GF-D8 (cell line): ENCODE data around the gene PIK3R6.

Experiments used
- DNase-seq: peaks from one replicate; lab custom pipeline; 2025; lab: John Stamatoyannopoulos, UW

PIK3R6 gene

DNA sequence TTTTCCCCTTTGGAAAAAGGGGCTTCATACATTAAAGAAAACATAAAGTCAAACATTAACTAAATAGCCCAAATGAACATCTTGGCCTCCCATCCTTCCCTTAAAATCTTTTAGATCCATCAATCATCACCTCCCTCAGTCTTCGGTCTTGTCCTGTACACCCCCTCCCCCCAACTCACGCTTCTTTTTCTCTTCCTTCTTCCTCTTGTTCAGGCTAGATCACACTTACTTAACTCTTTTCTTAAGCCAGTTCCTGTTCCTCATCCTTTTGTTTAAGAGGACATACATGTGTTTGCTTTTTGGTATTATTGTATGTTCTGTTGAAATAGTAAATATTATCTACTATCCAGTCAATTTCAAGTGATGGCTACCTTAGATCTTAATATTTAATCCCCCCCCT, 73.8 kb downstream of the PIK3R6 start:
- DNase-seq, result no peak

DNA sequence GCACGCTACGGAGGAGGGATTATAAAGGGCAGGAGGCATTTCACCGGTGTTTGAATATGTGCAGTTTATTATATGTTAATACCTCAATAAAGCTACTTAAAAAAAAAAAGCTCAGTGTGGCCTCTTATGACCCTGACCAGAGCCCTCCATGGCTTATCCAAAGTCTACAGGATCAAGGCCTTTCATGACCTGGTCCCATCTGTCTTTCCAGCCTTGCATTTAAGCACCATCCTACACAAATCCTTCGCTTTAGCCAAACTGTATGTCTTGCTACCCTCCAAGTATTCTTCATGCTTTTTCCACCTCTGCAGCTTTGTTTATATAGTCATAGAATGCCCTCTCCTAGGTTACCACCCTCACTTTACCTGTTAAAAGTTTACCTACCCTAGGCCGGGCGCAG, 74.8 kb downstream of the PIK3R6 start:
- DNase-seq, result no peak

DNA sequence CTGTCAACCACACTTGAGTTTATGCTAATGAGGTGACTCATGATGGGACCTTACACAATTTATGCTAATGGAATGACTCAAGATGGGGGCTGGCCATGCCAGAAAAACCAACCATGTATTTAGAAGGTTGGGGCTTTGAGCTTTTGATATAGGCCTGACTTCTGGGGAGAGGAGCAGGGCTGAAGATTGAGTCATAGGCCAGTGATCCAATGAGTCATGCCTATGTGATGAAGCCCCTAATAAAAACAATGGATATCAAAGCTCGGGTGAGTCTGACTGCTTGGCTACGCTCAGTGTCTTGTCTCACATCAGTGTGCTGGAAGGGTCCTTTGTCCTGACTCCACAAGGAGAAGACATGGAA, 75.6 kb downstream of the PIK3R6 start:
- no peak for DNase-seq

DNA sequence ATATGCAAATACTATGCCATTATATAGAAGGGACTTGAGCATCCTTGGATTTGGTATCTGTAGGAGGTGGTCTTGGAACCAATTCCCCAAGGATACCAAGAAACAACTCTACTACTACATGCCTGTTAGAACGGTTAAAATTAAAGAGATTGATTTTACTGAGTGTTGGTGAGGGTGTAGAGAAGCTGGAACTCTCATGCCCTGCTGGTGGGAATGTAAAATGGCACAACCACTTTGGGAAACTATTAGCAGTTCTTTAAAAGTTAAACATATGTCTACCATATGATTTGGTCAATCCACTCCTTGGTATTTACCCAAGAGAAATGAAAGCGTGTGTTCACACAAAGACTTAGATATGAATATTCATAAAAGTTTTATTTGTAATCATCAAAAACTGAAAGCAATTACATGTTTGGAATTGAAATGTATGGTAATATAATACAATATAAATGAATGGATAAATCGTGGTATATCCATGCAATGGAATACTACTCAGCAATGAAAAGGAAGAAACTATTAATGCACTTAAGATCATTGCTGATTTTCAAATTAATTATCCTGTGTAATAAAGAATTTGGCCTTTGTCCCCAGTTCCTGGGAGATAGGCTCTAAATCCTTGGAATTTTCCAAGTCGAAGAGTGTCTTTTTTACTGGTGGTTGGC, 76.1 kb downstream of the PIK3R6 start:
- no peak for DNase-seq

DNA sequence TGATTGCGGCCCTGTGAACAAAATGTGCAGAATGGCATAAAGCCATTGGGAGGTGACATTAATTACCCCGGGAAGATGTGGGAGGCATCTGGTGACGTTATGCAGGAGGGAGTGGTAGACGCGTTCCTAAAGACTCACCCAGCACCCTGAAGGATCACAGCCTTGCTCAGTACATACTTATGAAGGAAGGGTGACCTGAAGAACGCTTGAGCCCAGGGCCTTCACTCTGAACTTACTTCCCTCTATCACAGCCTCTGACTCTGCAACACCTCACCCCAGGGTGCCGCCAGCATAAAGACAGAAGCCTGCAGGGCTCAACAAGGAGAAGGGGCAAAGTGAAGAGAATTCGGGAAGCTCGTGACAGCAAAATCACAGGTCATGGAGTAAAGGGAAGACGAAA, 77.7 kb downstream of the PIK3R6 start:
- no peak for DNase-seq

DNA sequence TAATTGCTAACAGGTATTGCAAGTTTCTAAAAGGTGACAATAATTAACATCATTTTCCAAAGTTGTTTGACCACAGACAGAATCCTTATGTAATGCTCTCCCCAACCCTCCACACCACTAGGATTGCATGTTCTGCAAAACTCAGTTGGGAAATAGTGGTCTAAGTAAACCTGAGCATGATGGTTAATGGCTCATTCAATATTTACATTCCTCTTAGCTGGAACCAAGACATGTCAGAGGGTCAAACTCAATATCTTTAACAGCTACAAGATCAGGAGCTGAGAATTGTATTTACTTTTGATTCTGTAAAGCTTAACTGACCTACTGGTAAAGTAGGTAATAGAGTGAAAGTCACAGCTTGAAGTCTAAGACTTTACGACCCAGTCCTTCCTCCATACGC, 78.5 kb downstream of the PIK3R6 start:
- DNase-seq, result no peak

DNA sequence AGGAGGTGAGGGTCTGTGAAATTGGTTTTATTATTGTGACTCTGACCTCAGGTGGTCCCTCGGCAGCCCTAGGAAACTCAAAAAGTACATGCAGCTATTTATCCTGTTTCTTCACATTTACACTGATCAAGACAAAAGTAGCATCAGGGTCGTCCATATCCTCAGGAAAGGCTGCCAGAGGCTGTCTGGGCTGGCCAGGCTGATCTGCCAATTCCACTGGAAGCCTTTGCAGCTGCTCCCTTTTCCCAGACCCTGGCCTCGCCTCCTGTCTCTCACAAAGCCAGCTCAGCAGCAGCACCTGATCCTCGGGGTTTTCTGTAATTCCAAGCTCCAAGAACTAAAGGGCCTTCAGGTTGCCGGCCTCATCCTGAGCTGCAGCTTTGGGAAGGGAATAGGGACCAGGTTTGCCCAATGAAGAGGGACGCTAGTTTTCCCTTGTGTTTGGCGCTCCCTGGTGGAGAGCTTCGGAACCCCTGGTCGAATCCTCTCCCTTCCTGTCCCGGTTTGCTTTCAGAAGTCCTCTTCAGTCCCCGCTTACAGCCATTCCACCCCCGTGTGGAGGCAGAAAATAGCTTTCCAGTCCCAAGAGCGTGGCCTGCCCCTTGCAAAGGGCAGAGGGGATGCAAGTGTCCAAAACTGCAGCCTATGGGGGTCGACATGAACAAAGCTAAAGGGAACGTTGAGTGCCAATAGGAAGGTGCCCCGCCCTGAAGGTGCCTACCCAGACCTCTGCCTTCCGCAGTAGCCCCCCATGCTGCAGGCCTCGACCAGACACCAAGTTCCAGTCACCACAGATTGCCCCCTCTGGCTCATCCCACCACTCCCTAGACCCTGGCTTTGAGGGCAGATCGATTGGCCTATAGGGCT, 81.7 kb downstream of the PIK3R6 start:
- no peak for DNase-seq

DNA sequence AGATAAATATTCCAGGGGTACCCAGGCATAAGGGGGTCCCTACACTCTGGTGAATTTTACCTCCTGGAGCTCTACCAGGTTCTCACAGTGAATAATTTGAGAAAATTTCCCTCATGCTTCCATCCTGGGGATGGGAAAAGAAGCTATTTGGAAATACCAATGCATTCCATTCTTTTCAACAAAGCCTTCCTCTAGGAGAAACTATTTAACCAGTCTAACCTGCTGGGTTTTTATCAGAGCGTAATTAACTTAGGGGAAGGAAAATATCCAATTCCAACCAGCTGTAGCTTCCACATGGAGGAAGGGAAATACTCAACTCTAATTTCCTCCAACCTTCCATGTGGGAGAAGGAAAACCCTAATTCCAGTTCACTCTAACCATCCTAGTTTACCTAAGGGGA, 85.3 kb downstream of the PIK3R6 start:
- DNase-seq, result no peak

DNA sequence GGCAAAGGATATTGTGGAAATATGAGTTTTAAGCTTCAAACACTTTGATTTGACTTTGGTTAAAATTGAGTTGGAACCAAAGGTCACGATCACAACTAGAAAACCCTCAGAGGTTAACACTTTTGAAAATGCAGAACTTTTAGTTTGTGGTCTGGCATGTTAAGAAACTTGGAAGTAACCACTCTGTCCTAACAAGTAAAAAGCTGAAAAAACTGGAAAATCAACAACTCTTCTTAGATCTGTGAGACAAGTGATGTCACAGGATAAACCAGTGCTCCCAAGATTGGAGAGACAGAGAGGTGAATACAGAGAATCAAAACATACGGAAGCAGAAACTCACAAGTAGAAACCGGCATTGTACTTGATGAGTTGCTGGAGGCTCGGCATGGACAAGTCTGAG, 85.7 kb downstream of the PIK3R6 start:
- DNase-seq, result no peak

DNA sequence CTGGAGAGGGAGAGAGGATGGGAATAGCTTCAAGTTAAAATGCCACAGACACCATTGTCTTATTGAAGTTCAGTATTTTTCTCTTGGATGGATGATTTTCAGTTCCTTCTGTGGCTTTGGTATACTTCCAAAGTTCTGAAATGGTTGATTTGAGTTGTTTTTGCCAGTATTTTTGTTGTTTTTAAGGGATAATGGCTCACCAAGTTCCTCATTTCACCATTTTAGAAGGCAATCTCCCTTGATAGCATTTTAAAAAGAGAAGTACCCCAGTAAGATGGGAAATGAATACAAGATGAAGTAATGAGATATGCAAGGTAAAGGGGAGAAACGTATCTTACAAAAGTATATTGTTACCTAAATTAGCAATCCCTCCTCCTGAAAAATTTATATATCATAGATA, 90.6 kb downstream of the PIK3R6 start:
- no peak for DNase-seq

DNA sequence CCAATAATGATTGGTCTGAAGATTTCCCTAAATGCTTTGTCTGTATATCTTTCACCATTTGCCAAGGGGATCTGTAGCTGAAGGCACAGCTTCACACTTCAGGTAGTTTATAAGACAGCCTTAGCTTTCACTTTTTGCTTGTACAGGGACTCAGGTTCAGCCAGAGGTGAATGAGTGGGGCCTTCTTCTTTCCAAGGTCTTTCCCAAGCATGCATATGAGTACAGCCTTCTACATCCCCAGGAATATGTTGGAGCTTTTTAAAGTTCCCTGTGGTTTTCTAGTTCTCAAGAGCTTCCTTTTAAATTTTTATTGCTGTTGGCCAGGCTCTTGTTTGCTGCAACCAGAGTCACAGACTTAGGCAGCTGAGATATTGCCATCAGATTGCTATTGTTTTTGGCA, 91.2 kb downstream of the PIK3R6 start:
- no peak for DNase-seq

DNA sequence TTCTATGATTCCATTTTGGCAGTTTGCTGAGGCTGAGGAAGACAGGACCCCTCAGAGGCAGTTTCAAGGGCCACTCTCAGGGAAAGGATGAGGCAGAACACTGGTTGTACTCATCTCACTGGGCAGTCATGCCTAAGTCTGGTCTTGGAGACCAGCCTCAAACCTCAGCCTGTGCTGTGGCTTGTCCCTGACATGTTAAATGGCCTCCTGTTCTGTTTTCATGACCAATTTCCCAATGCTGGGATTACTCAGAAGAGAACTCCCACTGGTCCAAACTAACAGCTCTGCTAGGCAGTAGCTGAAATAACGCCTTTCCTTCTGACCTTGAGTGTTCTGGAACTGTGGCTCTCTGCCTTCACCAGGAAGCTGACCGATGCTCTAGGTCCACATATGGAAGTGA, 100.7 kb downstream of the PIK3R6 start:
- no peak for DNase-seq

DNA sequence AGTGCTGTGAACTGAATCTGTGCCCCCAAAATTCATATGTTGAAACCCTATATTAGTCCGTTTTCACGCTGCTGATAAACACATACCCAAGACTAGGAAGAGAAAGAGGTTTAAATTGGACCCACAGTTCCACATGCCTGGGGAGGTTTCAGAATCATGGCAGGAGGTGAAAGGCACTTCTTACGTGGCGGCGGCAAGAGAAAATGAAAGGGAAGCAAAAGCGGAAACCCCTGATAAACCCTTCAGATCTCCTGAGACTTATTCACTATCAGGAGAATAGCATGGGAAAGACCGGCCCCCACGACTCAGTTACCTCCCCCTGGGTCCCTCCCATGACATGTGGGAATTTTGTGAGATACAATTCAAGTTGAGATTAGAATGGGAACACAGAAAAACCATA, 105.5 kb downstream of the PIK3R6 start:
- DNase-seq, result no peak

DNA sequence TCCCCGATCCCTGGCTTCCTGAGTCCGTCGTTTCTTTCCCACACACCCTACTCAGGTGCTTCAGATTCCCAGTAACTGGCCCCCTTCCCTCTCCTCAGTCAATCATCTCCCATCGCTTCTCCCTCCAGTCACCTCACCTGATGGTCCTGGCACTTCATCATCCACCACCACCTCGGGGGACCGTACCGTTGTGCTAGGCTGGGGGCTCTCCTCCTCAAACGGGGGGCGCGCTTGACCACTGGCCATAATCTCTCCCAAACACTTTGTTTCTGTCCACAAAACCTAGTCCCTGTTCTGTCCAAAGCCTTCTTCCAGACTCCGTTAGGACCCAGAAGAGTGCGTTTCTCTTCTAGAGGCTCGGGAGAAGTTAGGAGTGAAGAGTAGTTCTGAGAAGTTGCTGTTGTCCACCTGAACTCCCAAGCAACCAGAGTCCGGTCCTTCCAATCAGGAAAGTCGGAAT, 109.3 kb downstream of the PIK3R6 start, which contains the start of gene SPDYE4:
Gene SPDYE4 (minus strand): TSS at position 410 of the 460 bp plus-strand sequence. CDS start 164 bp downstream, at position 246.
- no peak for DNase-seq

DNA sequence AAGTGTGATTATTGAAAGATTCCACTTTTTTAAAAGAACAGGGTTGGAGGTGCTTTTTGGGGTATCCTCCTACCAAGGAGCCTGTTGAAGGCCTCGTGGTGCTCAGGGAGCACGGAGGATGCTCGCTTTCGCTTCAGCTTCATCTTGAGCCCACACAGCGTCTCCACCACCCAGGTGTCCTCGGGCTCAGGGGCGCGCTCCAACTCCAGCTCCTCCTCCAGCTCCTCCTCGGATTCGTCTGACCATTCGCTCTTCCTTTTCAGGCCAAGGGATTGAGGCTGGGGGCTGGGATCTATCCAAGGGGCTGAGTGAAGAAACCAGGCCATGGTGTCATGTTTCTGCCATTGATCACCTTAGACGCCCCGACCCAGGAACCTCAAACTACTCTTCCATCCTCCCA, 110.3 kb downstream of the PIK3R6 start:
- DNase-seq, result no peak

DNA sequence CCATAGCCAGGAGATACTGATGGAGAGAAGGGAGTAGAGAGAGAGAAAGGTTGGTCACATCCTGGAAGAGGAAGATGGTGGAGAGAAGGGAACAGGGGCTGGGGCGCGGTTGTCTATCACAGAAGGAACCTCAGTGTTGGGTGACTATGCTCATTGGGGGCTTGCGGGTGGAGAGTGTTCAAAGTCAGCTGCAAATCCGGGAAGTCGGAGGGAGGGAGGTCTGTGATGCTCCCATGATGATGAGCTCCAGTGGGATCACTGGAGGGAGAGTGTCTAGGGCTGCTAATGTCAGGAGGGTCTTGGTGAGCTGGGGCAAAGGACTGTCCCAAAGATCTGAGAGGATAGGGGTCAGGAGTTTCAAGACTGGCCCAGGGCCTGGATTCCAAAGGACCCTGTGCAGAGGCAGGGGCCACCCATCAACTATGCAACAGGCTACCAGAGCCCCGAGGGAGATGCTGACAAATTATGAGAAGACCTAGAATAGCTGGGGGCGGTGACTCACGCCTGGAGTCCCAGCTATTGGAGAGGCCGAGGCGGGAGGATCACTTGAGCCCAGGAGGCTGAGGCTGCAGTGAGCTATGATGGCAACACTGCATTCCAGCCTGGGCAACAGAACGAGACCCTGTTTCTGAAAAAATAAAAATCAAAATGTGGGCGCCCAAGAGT, 111.8 kb downstream of the PIK3R6 start:
- DNase-seq, result no peak

DNA sequence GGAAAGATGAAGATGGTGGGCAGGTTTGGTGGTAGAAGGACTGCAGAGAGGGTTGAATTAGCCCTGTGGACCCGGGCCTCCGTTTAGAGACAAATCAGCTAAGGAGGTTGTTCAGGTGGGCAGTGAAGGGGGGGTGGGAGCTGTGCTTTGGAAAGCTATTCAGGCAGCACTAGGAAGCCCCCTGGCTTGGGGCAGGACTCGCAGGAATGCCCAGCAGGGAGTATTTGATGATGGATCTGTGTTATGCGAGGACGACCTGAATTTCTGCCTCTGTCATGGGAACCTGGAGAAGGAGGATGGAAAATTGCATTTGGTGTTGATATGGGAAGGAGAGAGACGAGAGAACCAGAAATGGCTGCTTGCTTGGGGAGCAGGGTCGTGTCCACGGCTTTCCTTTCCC, 112.6 kb downstream of the PIK3R6 start:
- no peak for DNase-seq

DNA sequence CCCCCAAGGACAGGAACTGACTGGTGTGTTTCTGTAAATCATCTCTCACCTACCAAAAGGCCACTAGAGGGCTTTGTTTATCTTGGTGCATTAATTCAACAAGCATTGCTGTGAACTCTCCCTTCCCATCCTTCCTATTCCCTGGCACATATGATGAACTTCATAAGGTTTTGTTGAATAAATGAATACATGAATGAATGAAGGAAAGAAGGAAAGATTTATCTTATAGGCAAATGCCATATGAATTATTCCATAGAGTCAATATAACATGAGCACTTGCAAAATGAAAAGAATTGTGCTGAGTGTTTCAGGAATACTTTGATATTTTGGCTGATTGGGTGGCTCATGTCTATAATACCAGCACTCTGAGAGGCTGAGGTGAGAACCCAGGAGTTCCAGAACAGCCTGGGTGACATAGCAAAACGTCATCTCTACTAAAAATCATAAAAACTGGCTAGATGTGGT, 113.5 kb downstream of the PIK3R6 start:
- no peak for DNase-seq

DNA sequence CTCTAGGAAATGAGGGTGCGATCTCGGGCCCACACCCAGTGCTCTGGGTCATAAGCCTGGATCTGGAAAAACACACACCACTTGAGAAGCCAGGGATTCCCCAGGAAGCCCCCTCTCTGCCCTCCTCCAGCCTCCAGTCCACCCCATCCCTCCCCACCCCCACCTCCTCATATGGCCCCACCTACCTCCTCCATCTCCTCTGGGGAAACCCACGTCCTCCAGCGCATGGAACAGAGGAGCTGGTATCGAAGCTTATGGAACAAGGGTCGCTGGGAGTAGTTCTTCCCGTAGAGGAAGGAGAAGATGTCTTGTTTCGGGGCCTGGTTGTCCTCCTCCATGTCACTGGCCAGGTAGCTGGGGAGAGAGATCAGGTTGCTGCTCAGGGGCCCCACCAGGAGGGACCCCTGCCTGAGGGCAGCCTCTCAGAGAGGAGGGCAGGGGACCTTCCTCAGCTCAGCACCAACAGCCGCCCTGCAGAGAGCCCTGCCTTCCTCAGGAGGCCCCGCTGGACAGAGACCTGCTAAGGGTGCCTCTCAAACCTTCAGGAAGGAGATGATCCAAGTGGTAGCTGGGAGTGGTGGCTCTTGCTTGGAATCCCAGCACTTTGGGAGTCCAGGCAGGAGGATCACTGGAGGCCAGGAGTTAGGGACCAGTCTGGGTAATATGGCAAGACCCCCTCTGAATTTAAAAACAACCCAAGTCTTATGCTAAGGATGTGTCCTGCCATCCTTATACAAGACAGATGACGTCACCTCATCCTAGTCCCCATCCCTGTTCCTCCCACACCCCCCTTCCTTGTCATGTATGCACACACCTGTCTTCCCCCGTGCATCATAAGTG, 114.1 kb downstream of the PIK3R6 start:
- DNase-seq, result no peak
